ENCODE data around the gene IL10. TPM values are rescaled to one million over a fixed set of nuclear protein-coding genes. Genes with fewer than 3 reads are reported as not detected.
A peak's percentile ranks its signal among the peaks of the same experiment; 100 is the strongest.

The IL10 gene
- total RNA-seq, 1 donor from 2014 or later = 2.7 TPM

GRCh38 chr1:206735553-206736031 lies 36.7 kb downstream of the IL10 start:
- peaks cover 18% of the 10 kb centered on the region for H3K4me1 ChIP-seq
- peaks cover 2 to 31% of the 10 kb centered on the region in 2 donors for H3K36me3 ChIP-seq
- no peak overlapping the region for H3K4me3 ChIP-seq
- intact Hi-C loops (cut with DNase I) = loop anchor here (5.0 kb wide), 1 partner anchor 177 kb away; no protein-coding TSS in a partner anchor
- TF ChIP-seq POLR2AphosphoS5 (IDR thresholded peaks at IDR 0.05; ENCODE audit: insufficient read depth in 1 of 2, low read depth in 1 of 2) = no peak
- TF ChIP-seq CTCF (IDR thresholded peaks at IDR 0.05) = no peak
- no peak for TF ChIP-seq POLR2A (IDR thresholded peaks at IDR 0.05)
- no peak overlapping the region for H3K27ac ChIP-seq
- DNase-seq (ENCODE audit: extremely low spot score in 2 of 2) = no peak
- no peaks in the 10 kb centered on the region for H3K9me3 ChIP-seq
- no peaks in the 10 kb centered on the region for H3K27me3 ChIP-seq

- TF ChIP-seq POLR2AphosphoS5 (IDR thresholded peaks at IDR 0.05; ENCODE audit: insufficient read depth in 1 of 2, low read depth in 1 of 2) (no peak), POLR2A (IDR thresholded peaks at IDR 0.05) (no peak), CTCF (IDR thresholded peaks at IDR 0.05) (peak in 2 of 3 experiments; percentile 22 to 69)
- Histone ChIP-seq H3K4me1 (peaks cover 18% of the 10 kb centered on the region), H3K36me3 (peaks cover 3 to 41% of the 10 kb centered on the region in 2 donors), H3K27me3 (no peaks in the 10 kb centered on the region), H3K9me3 (no peaks in the 10 kb centered on the region), H3K27ac (no peak overlapping the region), H3K4me3 (no peak overlapping the region)
- DNase-seq (ENCODE audit: extremely low spot score in 2 of 2) = no peak
- intact Hi-C loops (cut with DNase I) = loop anchor here (5.0 kb wide), 1 partner anchor 178 kb away; no protein-coding TSS in a partner anchor
Measured at GRCh38 chr1:206734499-206735142, 37.7 kb downstream of the IL10 start.

- H3K27ac ChIP-seq = no peak overlapping the region
- DNase-seq (ENCODE audit: extremely low spot score in 2 of 2) = no peak
- H3K36me3 ChIP-seq = peaks cover 3 to 48% of the 10 kb centered on the region in 2 donors
- no peaks in the 10 kb centered on the region for H3K9me3 ChIP-seq
- H3K4me3 ChIP-seq = no peak overlapping the region
- H3K4me1 ChIP-seq = peaks cover 10% of the 10 kb centered on the region
- TF ChIP-seq POLR2A (IDR thresholded peaks at IDR 0.05) (no peak), POLR2AphosphoS5 (IDR thresholded peaks at IDR 0.05; ENCODE audit: insufficient read depth in 1 of 2, low read depth in 1 of 2) (peak in 1 of 2 donors; percentile 30)
- no peaks in the 10 kb centered on the region for H3K27me3 ChIP-seq
- intact Hi-C loops (cut with DNase I) = no loop called here
Measured at GRCh38 chr1:206732992-206733391, 39.3 kb downstream of the IL10 start.

- H3K36me3 ChIP-seq = peaks cover 3 to 48% of the 10 kb centered on the region in 2 donors
Measured at GRCh38 chr1:206732508-206732907, 39.8 kb downstream of the IL10 start.

GRCh38 chr1:206729507-206729906 lies 42.8 kb downstream of the IL10 start:
- peaks cover 3 to 48% of the 10 kb centered on the region in 2 donors for H3K36me3 ChIP-seq
- no peak overlapping the region for H3K27ac ChIP-seq
- DNase-seq (ENCODE audit: extremely low spot score in 2 of 2) = no peak
- H3K27me3 ChIP-seq = no peaks in the 10 kb centered on the region
- intact Hi-C loops (cut with DNase I) = no loop called here
- peaks cover 37% of the 10 kb centered on the region for H3K4me1 ChIP-seq
- TF ChIP-seq CTCF (IDR thresholded peaks at IDR 0.05) = no peak
- no peak for TF ChIP-seq POLR2A (IDR thresholded peaks at IDR 0.05)
- TF ChIP-seq POLR2AphosphoS5 (IDR thresholded peaks at IDR 0.05; ENCODE audit: insufficient read depth in 1 of 2, low read depth in 1 of 2) = no peak
- H3K9me3 ChIP-seq = no peaks in the 10 kb centered on the region
- H3K4me3 ChIP-seq = no peak overlapping the region

More at GRCh38 chr1:206732508-206732907, 39.8 kb downstream of the IL10 start:
- Histone ChIP-seq H3K9me3 (no peaks in the 10 kb centered on the region), H3K27ac (no peak overlapping the region), H3K27me3 (no peaks in the 10 kb centered on the region), H3K4me3 (no peak overlapping the region), H3K4me1 (peaks cover 11% of the 10 kb centered on the region)
- no peak for DNase-seq (ENCODE audit: extremely low spot score in 2 of 2)
- TF ChIP-seq CTCF (IDR thresholded peaks at IDR 0.05) (no peak), POLR2AphosphoS5 (IDR thresholded peaks at IDR 0.05; ENCODE audit: insufficient read depth in 1 of 2, low read depth in 1 of 2) (no peak), POLR2A (IDR thresholded peaks at IDR 0.05) (no peak)
- intact Hi-C loops (cut with DNase I) = no loop called here

Measured in vagina (tissue), 2 donors.